Endometrial microvascular endothelial cells (primary cell): ENCODE measurements around the gene PNLIPRP2. TPM values are rescaled to one million over a fixed set of nuclear protein-coding genes. Genes with fewer than 3 reads are reported as not detected.

Experiments
- in situ Hi-C: cut with HindIII; loops from 2 replicates; pipeline ENCODE4 v1.10.0; 2017; ENCODE audit warnings: low sequenced_read_pairs, low pct_unique_long_range_greater_than_20kb; ENCODE audit errors: inconsistent ontology term
- total RNA-seq: library from RNA; depleted of rRNA; stranded (reverse); fragments of >200 nt; gene quantifications from one replicate; pipeline ENCODE4 v1.2.3, GENCODE V29; 2015; ENCODE audit errors: inconsistent ontology term

The PNLIPRP2 gene
- total RNA-seq, 1 donor from 2014 or later: not detected

- in situ Hi-C loops: no loop called here
Observed at GRCh38 chr10:116636976-116637375, 16.2 kb downstream of the PNLIPRP2 start.

- in situ Hi-C loops: no loop called here
Observed at GRCh38 chr10:116637830-116638229, 17.1 kb downstream of the PNLIPRP2 start.

DNA sequence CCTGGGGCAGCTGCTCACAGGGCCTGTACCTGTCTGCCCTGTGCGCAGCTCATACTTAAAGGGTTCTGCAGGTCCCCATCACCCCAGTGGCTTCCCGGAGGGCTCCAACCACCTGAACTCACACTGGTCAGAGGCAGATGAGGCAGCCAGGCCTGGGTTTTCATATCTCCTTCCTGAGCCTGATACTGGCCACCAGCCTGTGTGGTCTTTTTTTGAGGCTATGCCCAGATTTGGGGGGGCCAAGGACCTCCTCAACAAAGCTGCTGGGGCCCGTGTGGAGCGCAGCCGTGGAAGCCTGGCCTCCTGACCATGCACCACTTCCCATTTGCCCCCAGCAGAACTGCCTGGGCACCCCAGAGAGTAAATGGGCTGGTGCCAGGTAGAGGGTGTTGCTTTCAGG is 25.7 kb downstream of the PNLIPRP2 start:
- in situ Hi-C loops: no loop called here

- in situ Hi-C loops: no loop called here
Observed at GRCh38 chr10:116648903-116649302, 28.1 kb downstream of the PNLIPRP2 start.

GRCh38 chr10:116653885-116654284 is 33.1 kb downstream of the PNLIPRP2 start:
- in situ Hi-C loops: no loop called here

GRCh38 chr10:116654816-116655215 is 34.1 kb downstream of the PNLIPRP2 start:
- in situ Hi-C loops: no loop called here

DNA sequence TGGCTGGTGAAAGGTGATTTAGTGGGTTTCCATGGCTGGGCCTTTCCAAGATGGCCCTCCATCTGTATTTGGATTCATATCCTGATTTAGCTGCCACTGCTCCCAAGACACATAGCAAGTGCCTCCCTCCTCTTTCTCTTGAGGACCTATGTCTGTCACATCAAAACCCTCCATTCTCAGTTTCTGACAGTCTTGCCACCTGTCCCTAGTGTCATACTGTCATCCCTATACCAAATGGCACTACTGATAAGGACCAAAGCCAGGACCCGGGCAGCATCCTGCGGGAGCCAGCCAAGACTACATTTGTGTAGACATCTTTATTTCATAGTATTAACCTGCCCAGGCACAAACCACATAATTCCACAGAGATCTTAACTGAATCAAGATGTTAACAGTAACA is 34.8 kb downstream of the PNLIPRP2 start:
- in situ Hi-C loops: no loop called here

GRCh38 chr10:116656044-116656443 is 35.3 kb downstream of the PNLIPRP2 start:
- in situ Hi-C loops: no loop called here

- in situ Hi-C loops: no loop called here
Observed at GRCh38 chr10:116657863-116658551, 37.3 kb downstream of the PNLIPRP2 start.

DNA sequence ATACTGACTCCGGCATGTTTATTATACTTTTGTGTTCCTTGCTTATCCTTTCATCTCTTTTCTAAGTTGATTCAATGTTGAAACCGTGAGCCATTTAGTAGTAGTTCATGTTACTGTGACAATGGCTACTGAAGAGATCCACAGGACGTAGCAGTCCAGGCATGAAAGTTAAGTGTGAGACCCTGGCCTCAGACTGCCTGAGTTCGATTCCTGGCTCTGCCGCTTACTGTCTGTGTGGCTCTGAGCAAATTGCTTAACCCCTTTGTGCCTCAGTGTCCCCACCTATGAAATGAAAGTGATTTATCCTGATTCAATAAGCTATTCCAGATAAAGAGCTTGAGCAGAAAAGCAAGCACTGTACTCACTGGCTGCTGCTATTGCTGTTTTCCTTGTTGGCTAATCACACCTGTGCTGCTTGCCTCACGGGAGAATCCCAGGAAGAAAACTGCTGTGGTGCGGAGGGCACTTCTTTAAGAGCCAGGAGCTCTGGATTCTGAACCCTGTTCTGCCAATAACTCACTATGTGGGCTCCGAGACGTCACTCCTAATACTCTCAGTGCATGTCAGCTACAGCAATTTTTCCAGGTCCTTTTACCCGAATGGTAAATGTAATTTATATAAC is 38.4 kb downstream of the PNLIPRP2 start:
- in situ Hi-C loops: no loop called here

DNA sequence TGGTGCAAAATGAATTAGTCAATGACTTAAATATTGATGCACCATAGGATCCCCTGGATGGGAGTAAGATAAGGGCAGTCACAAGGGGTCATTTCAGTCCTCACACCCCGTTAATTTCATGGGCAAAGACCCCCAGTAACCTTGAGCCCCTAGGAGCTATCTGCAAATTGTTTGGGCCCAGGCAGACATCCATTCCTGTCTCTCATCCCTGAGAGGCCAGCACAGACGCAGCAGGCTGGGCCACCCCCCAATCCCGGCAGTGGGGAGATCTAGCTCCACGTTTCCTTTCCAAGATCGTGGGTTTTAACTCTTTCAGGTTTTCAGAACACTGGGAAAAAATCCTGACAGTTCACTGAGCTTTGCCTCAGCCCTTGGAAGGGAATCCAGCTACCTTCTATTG is 40.1 kb downstream of the PNLIPRP2 start:
- in situ Hi-C loops: no loop called here

DNA sequence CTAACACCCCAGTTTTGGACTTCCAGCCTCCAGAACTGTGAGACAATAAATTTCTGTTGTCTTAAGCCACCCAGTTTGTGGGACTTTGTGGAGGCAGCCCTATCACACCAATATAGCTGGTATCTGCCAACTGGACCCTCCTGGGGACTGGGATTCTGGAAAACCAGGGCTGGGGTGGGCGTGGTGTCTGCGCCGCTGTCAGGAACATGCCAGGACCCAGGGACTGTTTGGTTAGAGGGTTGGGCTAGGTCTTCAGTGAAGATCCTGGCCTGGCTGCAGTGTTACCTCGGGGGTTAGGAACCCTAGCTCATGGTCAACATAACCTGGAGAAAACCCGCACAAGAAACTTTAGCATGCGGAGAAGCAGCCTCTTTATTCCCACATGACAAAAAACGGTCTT is 42.6 kb downstream of the PNLIPRP2 start:
- in situ Hi-C loops: no loop called here

DNA sequence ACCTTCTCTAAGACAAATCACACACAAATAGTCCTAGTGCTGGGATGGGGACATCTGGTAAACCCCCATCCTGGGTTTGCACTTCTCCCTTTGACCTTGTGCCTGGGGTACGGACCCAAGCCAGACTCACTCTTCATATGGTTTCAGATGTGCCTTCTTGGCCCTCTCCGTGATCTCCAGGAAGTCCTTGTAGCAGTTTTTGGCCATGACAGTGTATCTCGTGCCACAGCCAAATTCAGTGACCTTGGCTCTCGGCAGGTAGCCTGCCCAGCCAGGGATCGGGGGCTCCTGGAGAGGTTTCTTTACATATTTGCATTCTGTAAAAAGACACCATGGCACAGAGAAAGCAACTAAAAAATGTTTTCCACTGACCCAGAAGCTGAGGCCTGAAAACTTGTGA is 43.9 kb downstream of the PNLIPRP2 start:
- in situ Hi-C loops: no loop called here

DNA sequence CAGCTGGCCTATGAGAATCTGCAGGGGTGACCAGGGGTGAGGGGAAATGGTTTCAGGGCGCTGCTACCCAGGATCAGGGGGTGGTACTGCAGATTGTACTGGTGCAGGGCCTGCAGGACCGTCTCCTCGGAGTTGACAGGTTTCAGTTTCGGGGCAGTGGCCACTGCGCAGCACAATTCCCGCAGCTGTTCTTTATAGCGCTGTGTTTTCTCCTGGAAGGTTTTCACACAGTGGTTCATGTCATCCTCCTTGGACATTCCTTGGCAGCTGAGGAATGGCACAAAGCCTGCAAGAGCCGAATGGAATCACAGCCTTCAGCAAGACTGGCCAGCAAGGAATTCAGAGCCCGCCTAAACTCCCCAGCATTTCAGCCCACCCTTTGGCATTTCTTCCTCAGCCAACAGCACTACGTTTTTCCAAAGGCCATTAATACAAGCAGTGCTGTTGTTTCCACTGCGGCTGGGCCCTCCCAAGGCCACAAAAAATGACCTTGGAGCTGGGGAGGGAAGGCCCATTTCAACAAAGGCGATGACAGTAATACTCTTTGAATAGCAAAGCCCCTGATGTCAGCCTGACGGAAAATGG is 44.9 kb downstream of the PNLIPRP2 start:
- in situ Hi-C loops: no loop called here

DNA sequence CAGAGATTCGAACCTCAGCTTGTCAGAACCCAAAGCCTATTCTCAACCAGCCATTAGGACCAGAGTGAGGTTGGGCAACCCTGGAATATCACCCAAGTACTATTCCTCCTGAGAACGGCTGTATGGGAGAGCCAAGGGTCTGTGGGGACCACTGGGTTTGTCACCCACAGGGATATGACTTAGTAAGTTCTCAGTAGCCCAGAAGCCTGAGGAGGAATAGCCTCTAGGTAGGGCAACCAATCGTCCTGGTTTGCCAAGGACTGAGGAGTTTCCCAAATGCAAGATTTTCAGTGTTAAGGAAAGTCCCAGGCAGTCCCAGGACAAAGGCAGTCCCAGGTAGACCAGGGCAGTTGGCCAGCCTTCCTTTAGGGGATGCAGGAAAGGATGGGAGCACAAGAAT is 46.7 kb downstream of the PNLIPRP2 start:
- in situ Hi-C loops: no loop called here

- in situ Hi-C loops: no loop called here
Observed at GRCh38 chr10:116668018-116668417, 47.3 kb downstream of the PNLIPRP2 start.

GRCh38 chr10:116668446-116668845 is 47.7 kb downstream of the PNLIPRP2 start:
- in situ Hi-C loops: no loop called here

GRCh38 chr10:116669080-116669479 is 48.3 kb downstream of the PNLIPRP2 start:
- in situ Hi-C loops: no loop called here

DNA sequence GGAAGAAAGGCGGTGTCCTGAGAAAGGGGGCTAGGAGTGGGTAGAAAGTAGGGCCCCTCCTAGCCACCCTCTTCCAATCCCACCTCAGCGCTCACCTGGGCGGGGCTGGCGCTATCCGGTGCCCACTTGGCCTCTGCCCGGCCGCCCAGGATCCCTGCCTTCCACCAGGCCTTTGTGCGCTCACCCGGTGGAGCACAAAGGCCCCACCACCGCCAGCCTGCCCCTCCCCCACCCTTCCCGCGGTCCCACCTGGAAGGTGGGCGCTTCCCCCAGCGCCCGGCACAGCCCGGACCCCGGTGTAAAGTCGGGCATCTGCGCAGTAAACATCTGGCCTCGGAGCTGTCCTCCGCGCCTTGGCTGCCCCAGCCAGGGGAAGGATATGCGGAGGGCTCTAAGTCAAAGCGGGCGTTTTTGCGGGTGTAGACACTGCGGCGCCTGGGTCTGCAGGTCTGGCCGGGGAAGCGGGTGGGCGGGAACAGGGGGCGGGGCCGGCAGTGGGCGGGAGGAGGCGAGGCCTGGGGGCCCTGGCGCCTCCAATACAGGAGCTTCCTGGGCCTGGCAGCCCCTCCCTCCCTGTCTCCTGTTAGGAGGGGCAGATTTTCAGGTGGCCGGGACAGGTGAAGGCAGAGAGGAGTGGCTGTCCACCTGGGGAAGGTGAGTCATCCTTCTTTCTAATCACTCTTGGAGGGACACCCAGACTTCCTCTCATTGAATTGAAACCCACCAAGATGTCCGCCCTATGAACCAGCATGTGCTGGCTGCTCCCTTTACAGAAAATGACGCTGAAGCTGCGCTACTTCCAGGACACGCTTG is 49.3 kb downstream of the PNLIPRP2 start:
- in situ Hi-C loops: no loop called here

- in situ Hi-C loops: no loop called here
Observed at GRCh38 chr10:116670706-116671105, 50.0 kb downstream of the PNLIPRP2 start.
